Limb (tissue), 2 donors: ENCODE results near the gene OR52H1.
A peak's percentile ranks its signal among the peaks of the same experiment; 100 is the strongest.
"Not testable (repeated sequence)": the region's sequence is repeated elsewhere in the genome, so short reads cannot be mapped to it uniquely, and the experiment has no call there.

Experiments
- DNase-seq, 2 donors: peaks; one replicate each; pipeline ENCODE4 v3.0.0-alpha.2; 2016; ENCODE audit errors: extremely low spot score in 2 of 2

The OR52H1 gene

DNA sequence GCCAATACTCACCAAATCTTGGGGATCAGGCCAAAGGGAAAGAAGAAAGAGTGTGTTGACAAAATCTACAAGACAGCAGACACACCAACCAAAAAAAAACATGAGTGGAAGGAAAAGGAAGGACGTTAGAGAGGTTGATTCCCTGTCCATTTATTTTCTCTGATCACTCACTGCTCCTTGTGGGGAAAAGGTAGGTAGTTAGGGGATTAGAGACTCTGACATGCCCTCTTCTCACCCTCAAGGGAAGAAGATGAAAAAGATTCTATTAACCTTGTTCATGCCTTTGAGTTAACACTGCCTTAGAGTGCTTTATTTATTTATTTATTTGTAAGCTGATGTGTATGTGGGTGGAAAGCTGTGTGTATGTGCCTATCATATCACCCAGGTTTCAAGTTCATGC is at the start of gene OR52H1:
TSS of gene OR52H1 (minus strand) at position 101 of the 400 bp plus-strand sequence. CDS start 3,035 bp downstream, outside the sequence.
- no peak for DNase-seq

DNA sequence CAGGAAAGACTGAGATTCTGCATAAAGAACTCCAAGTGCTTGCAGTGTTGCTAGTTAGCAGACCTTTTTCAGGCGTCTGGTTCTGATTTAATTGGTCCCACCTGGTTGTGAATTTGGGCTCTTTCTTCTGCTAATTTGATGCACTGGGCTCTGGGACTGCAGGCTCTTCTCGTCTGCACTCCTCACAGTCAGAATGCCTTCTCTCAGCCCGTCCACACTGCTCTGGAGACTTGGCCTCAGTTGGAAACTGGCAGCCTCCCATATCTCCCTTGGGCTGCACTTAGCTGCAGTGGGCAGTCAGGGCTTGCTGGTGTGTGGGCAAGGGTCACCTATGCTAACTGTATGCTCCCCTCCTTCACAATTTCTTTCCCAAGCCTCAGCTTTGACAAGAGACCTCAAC is 49.6 kb upstream of the OR52H1 start:
- no peak for DNase-seq

DNA sequence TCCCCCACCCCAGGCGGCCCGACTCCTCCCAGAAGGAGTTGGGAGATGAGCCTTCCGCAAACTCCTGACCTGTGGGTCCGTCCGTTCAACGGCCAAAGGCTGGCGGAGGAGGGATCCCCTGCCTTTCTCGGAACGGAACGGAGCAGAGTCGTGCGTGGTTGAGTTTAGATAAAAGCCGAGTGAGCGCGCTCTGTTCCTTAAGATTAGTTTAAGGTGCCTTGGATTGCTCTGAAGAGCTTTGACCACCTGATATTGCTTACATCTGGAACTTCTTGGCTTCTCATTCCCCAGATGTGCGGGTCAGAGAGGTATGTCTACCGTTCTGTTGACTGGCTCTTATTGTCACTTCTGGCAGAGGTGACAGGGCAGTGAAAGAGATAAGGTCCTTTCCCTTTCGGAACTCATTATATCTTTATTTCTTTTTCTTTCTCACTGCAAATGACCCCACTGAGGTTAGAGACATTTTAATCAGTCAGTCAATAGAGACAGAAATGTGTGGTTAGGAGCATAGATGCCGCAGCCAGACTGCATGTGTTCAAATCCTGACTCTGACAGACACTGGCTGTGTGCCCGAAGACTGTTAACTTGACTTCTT is 48.4 kb upstream of the OR52H1 start, which contains the start of gene TRIM6:
TSS of gene TRIM6 (plus strand) at position 31 of the 595 bp plus-strand sequence. CDS start at position 292, 261 bp downstream.
- DNase-seq: peak; percentile 10 to 69

DNA sequence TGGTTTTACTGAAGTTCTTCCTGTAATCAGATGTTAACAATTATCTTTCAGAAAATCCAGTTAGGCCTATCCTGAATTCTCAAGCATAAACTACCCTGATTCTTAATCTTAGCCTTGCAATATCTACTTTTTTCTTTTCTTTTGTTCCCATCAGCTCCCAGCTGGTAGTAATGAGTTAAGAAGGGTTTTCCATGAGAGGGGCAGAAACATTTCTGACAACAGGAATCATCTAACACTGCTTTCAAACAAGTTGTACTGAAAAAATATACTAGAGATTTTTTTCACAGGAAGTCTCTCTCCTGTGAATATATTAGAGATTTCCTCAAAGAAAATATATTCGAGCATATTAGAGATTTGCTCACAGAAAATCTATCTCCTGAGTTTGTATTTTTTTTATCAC is 44.8 kb upstream of the OR52H1 start:
- no peak for DNase-seq

DNA sequence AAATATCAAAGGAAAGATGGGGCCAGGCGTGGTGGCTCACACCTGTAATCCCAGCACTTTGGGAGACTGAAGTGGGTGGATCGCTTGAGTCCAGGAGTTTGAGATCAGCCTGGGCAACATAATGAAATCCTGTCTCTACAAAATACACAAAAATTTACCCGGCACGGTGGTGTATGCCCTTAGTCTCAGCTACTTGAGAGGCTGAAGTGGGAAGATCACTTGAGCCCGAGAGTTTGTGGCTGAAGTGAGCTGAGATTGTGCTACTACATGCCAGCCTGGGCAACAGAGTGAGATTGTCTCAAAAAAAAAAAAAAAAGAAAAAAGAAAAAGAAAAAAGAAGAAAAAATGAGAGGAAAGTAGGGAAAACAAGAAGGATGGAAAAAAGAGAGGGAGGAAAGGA is 44.3 kb upstream of the OR52H1 start:
- no peak for DNase-seq

DNA sequence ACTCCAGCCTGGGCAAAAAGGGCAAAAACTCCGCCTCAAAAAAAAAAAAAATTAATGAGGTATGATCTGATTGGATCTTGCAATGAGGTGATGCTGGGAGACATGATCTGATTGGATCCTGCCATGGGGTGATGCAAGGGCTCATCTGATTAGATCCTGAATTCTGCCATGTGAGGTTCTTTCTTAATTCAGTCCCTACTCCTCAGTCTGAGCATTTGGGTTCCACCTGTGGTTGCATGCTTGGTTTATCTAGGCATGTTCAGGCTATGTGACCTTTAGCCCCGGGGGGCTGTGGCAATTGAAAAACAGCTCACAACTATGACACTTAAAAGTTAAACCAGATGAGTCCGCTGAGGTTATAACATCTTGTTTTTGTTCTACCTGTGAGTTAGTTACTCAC is 43.3 kb upstream of the OR52H1 start:
- DNase-seq: no peak

DNA sequence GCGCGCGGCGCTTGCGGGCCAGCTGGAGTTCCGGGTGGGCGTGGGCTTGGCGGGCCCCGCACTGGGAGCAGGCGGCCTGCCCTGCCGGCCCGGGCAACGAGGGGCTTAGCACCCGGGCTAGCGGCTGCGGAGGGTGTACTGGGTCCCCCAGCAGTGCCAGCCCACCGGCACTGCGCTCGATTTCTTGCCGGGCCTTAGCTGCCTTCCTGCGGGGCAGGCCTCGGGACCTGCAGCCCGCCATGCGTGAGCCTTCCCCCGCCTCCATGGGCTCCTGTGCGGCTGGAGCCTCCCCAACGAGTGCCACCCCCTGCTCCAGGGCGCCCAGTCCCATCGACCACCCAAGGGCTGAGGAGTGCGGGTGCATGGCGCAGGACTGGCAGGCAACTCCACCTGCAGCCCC is 41.6 kb upstream of the OR52H1 start:
- not testable (repeated sequence) for DNase-seq

DNA sequence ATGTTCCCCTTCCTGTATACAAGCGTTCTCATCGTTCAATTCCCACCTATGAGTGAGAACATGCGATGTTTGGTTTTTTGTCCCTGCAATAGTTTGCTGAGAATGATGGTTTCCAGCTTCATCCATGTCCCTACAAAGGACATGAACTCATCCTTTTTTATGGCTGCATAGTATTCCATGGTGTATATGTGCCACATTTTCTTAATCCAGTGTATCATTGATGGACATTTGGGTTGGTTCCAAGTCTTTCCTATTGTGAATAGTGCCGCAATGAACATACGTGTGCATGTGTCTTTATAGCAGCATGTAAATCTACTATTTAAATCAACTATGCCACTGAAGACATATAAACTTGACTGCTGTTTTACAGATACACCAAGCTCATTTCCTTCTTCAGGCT is 36.1 kb upstream of the OR52H1 start:
- not testable (repeated sequence) for DNase-seq

DNA sequence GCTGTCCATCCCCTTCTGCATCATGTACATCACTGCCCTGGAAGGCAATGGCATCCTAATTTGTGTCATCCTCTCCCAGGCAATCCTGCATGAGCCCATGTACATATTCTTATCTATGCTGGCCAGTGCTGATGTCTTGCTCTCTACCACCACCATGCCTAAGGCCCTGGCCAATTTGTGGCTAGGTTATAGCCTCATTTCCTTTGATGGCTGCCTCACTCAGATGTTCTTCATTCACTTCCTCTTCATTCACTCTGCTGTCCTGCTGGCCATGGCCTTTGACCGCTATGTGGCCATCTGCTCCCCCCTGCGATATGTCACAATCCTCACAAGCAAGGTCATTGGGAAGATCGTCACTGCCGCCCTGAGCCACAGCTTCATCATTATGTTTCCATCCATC is 32.7 kb upstream of the OR52H1 start:
- no peak for DNase-seq

DNA sequence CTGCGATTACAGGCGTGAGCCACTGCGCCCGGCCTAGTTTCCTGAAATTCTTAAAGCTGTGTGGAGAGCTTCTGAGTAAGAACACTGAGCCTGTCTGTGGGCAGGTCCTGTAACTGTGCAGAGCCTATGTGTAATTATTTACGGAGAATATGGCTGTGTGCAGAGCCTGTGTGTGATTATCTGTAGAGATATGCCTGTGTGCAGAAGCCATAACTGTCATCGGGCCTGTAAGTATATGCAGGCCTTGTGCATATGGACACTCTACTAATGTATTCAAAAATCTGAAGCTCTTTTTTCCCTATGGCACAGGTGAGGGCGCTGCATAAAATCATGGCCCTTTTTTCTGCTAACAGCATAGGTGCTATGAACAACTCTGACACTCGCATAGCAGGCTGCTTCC is 32.2 kb upstream of the OR52H1 start, which contains the start of gene OR52B6:
TSS of gene OR52B6 (plus strand) at position 301 of the 400 bp plus-strand sequence. CDS start at position 301, 0 bp downstream.
- DNase-seq: no peak

DNA sequence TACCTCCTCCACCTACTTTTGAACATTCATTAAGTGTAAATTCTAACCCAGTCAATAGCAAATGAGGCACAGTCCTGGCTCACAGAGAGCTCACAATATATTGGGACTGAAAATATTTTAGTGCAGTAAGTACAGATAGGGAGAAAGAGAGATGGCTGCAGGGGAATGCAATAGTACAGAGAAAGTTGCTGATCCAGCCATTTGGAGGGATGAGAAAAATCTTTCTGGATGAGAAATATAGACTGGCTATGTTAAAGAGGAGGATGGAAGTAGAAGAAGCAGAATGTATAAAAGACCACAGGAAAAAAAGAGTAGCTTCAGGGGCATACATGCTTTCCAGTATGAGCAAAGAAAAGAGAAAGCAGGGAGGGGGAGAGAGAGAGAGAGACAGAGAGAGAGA is 28.8 kb upstream of the OR52H1 start:
- no peak for DNase-seq

DNA sequence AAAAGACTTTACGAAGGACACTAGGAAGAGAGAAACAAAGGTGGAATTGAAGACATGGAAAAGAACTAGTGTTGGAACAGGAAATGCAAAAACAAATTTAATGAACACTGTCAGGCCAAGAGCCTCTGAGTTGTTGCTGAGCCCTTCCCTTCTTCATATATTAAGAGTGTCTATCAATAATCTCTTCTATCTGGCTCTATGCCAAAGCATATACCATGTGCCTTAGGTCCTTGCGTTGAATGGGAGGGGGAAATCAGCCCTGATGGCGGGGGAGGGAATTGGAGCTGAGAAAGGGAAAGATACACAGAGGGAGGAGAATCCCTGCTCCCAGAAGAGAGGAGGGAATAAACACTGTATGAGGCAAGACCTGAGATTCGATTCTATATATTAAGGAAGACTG is 26.8 kb upstream of the OR52H1 start:
- no peak for DNase-seq

DNA sequence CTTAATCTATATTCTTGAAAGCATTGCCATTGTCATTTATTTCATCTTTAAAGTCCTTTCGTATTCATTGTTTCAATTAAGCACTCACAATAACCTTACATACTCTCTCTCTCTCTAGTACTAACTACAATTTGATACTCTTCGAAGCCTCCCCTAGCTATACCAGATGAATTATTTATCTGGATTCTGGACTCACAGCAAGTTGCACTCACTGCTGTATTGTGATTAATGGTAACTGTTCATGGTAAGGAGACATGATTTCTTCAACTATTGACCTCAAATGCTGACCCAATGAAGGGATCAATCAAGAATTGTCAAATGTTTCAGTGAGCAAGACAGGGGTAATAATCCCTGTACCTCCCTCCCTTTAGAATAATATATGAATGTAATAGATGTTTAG is 26.3 kb upstream of the OR52H1 start:
- no peak for DNase-seq

DNA sequence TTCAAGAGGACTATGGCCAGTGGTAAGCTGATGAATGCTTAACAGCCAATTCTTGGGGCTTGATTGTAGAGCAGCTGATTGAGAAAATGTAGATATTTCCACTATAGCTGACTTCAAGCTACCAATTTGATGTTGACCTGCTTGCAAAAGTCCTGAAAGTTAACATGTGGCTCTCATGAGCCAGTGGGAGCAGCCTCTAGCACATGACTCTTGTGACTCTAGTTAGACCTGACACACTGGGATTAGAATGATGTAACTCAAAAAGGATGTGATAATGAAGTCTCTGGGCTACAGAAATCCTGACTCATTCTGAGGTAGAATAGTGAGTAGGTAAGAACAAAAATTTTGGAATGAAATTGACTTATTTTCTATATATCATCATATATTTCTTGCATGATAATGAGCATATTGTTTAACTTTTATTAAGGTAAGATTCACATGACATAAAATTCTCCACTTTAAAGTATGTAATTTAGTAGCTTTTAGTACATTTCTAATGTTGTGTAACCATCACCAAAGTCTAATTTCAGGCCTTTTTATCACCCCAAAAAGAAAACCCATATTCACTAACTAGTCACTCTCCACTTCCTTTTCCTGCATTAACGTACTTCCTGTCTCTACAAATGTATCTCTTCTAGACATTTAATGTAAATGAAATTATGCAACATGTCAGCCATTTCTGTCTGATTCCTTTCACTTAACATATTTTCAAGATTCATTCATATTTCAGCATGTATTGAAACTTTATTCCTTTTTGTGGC is 16.1 kb upstream of the OR52H1 start:
- DNase-seq: no peak

DNA sequence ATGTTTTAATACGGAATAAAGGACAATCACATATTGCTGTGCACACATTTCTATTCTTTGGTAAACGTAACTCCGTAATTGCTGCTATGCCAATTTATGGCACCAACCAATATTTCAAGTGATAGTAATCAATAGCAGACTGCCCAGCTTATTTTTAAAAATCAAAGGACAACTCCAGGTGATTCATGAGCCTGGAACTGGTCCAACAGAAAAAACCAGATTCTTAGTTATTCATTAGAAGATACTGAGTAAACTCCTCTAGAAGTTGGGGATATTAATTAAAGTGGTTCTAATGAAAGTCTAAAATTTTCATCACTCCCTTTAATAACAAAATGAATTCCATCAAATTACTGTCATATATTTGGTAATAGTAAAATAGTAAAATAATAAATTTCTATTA is 9.4 kb upstream of the OR52H1 start:
- no peak for DNase-seq

DNA sequence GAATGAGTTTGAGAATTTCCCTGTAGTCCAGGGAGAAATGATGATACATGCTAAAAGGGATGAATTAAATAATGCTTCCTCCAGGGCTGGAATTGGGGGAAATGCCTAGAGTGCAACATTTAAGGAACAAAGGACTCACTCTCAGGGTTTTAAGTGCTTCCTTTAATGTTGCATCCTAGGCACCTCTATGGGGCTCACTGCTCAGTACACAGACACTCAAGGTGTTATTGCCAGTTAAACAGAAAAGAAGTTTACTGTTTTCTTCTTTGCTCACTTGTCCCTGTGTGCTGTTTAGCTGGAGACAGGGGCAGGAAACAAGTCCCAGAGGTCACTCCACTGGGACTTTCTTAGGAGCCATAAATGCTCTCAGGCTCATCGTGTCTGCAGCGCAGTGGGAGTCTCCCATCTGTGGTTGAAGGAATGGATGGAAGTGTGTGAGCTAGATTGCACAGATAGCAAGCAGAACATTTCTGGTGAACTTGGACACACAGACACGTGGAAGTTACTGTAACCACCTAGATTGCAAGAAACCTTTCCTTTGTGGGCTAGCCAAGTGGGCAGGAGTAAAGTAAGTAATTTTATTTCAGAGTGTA is 8.4 kb upstream of the OR52H1 start:
- no peak for DNase-seq

DNA sequence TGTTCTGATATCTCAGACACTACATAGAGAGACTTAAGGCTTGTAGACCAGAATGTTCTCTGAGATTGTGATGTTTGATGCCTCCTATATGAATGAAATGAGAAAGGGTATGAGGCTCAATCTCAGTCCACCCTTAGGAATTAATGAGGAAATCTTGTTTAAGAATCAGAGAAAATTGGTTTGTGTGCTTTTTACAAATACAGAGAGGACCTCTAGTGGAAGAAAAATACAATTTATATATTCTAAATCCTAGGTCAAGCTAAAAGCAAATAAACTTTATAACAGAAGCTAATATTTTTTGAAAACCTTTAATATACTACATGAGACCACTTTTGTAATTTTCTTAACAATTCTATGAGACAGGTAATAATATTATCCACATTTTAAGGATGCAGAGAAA is 5.0 kb upstream of the OR52H1 start:
- DNase-seq: peak in 1 of 2 donors; percentile 8

DNA sequence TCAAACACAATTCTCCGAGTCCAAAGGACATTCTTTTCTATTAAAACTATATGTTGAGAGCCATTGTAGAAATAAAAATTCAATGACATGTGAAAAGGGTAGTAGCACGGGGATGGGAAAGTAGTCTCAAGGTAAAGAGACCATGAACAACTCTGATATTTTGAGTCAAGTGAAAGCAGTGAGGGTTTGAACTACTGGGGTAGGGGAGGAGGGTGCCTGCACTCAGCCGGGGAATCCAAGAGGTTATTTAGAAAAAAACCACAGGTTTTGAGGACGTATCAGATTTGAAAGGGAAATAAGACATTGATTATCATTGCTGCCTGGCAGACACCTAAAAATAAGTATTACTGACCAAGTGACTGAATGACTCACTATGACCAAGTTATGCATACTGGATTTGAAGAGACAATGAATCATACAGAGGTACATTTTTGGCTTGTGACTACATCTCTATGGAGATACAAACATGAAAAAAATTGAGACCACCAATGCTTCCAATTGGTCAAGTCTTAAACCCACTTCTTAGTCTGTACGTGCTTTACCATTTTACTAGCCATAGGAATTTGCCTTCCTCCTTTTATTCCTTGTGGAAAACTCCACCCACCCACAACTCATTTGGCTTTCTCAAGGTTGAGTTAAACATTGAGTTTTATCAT is 2.2 kb upstream of the OR52H1 start:
- DNase-seq: no peak

DNA sequence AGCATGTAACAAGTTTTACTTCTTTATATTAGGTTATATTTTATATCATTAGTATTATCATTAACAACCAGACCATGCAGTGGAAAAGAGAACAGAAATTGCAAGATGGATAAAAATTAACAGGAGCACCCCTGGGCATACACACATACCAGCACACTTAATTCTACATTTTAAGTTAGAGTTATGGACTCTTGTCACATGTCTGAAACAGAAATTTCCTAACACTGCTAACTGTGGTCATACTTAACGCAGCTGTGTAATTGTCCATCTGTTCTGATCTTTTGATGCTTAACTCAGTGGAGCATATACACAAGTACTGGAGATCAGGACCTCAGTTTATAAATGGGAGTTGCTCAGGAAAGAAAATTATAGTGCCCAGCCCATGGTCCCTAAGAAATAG is 358 bp downstream of the OR52H1 start:
- DNase-seq: no peak

DNA sequence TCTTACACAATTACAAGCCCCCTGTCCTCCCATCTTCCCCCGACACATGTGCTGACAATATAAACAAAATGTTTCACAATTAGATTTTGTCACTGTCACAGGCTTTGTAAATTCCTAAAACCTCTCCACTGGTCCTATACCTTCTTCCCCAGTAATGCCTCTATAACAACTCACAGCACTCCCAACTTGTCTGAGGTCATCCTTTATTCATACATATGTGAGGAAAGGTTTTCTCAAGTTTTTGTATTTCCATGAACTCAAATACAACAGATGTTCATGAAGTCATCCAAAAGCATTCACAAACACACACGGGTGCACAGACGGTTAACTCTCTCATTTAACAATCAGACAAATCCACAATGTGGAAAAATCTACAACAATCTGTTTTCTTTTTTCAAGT is 1.9 kb downstream of the OR52H1 start:
- no peak for DNase-seq

DNA sequence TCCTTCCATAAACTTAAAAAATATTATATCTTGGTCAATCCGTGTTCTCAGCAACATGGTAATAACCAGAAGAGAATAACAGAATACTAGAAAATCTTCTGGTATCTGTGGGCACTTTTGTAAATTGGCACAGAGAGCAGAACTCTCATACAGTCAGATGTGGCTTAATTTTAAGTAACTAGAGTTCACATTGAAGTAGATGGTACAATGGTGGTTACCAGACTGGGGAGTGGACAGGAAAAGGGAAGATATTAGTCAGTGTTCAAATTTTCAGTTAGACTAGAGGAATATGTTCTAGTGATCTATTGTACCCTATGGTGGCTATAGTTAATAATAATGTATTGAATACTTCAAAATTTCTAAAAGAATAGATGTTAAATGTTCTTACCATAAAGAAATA is 6.9 kb downstream of the OR52H1 start:
- DNase-seq: no peak

DNA sequence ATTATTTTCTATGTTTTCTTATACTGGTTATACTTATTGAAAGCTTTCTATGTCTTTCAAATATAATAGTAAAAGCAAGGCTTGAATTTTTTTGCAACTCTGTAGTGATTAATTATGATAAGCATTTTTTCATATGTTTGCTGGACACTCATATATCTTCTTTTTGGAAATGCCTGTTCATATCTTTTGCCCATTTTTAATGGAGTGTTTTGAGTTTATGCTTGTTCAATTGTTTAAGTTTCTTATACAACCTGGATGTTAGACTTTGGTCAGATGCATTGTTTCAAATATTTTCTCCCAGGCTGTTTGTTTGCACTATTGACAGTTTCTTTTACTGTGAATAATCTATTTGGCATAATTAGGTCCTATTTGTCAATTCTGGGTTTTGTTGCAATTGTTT is 11.9 kb downstream of the OR52H1 start:
- DNase-seq: no peak
